K562 (cell line): Measurements from ENCODE around the gene EPGN. TPM values are rescaled to one million over a fixed set of nuclear protein-coding genes. Genes with fewer than 3 reads are reported as not detected.

ENCODE experiments used
- BRF2 ChIP-seq: IDR thresholded peaks from 3 replicates; pipeline ENCODE4 v1.6.1; 2011; ENCODE audit warnings: borderline replicate concordance, mild to moderate bottlenecking; ENCODE audit not compliant: insufficient read length, insufficient read depth
- ETV5 ChIP-seq: sonication (generic); formaldehyde crosslinking; IDR thresholded peaks from 2 replicates; pipeline ENCODE4 v1.4.0; 2020; ENCODE audit warnings: low read depth, mild to moderate bottlenecking, missing genetic modification reagents
- HDAC1 ChIP-seq, 2 experiments: fragments of 450-650 bp; IDR thresholded peaks; 2 replicates each; pipeline ENCODE4 v1.6.1; 2016 to 2017; ENCODE audit warnings: inconsistent platforms in 1 of 2, mild to moderate bottlenecking in 1 of 2, moderate library complexity in 1 of 2
- KDM4B ChIP-seq, 2 experiments: fragments of 450-650 bp in 1 of 2; sonication (generic) in 1 of 2; IDR thresholded peaks; 2 replicates each; pipeline ENCODE4 v1.6.1; 2016 to 2017; ENCODE audit warnings: borderline replicate concordance in 2 of 2, antibody characterized with exemption in 1 of 2, low read depth in 1 of 2, mild to moderate bottlenecking in 1 of 2
- LEF1 ChIP-seq: fragments of 450-650 bp; IDR thresholded peaks from 2 replicates; pipeline ENCODE4 v1.6.1; 2016; ENCODE audit warnings: mild to moderate bottlenecking
- MEIS2 ChIP-seq: fragments of 450-650 bp; IDR thresholded peaks from 2 replicates; pipeline ENCODE4 v1.6.1; 2014; ENCODE audit warnings: mild to moderate bottlenecking; ENCODE audit not compliant: partially characterized antibody
- NFATC3 ChIP-seq: fragments of 450-650 bp; IDR thresholded peaks from 2 replicates; pipeline ENCODE4 v1.6.1; 2017; ENCODE audit warnings: mild to moderate bottlenecking
- NR1H2 ChIP-seq: sonication (generic); formaldehyde crosslinking; IDR thresholded peaks from 2 replicates; pipeline ENCODE4 v1.4.0; 2020; ENCODE audit warnings: mild to moderate bottlenecking, missing genetic modification reagents
- PKNOX1 ChIP-seq: fragments of 450-650 bp; IDR thresholded peaks from 2 replicates; pipeline ENCODE4 v1.6.1; 2016
- PPARD ChIP-seq: fragments of 250-450 bp; sonication (Bioruptor Pico); IDR thresholded peaks from 2 replicates; pipeline ENCODE4 v1.8.0; 2022; ENCODE audit warnings: inconsistent platforms, mild to moderate bottlenecking, moderate library complexity
- RBBP5 ChIP-seq: fragments of 200-600 bp; sonication (generic); IDR thresholded peaks from 2 replicates; pipeline ENCODE4 v1.6.1; 2012; ENCODE audit warnings: borderline replicate concordance, mild to moderate bottlenecking, low read length, control low read depth, inconsistent platforms; ENCODE audit not compliant: insufficient read depth, poor library complexity, severe bottlenecking
- USF1 ChIP-seq: sonication (generic); formaldehyde crosslinking; IDR thresholded peaks from 2 replicates; pipeline ENCODE4 v1.9.0; 2022; ENCODE audit warnings: mild to moderate bottlenecking, missing genetic modification reagents
- ZBTB12 ChIP-seq: fragments of 250-450 bp; sonication (Bioruptor Pico); IDR thresholded peaks from 2 replicates; pipeline ENCODE4 v1.4.0; 2020
- polyA plus RNA-seq, 8 experiments: library from polyadenylated mRNA; depleted of rRNA in 4 of 8; stranded (reverse) in 5 of 8; unstranded in 3 of 8; fragments of >200 nt; fragmentation: Nextera tagmentation in 2 of 8; fragmentation: Illumina TruSeq in 1 of 8; extraction: Ambion mirVana in 2 of 8; extraction: Trizol in 1 of 8; gene quantifications; 2 replicates each; pipeline versions ENCODE4 v1.2.1 to v1.2.3, GENCODE V29; 2011 to 2014; ENCODE audit warnings: inconsistent platforms in 1 of 8, missing spikeins in 1 of 8
- total RNA-seq, 7 experiments: library from RNA; depleted of rRNA in 6 of 7; stranded (reverse); fragments of >200 nt in 6 of 7; fragmentation: Illumina TruSeq in 2 of 7; extraction: Trizol in 2 of 7; gene quantifications; 2 replicates each; pipeline versions ENCODE4 v1.2.1 to v1.2.3, GENCODE V29; 2011 to 2021; ENCODE audit warnings: low replicate concordance in 1 of 7

EPGN gene
- total and polyA plus RNA-seq, 9 of the 15 experiments (the other 6 are each of a cell fraction or from before 2014, with no cell fraction given): 0.10 to 0.56 TPM; not detected in 7

- TF ChIP-seq BRF2 (no peak), ETV5 (CRISPR knock-in tag) (no peak), HDAC1 (IDR thresholded peaks at IDR 0.05) (no peak), LEF1 (peak; percentile 96), PPARD (CRISPR knock-in tag) (no peak), ZBTB12 (CRISPR knock-in tag) (no peak), MEIS2 (peak; percentile 76), RBBP5 (no peak), NFATC3 (no peak), PKNOX1 (0 out of 2 replicates have a peak, but pooled peaks have one; percentile 14), KDM4B (IDR thresholded peaks at IDR 0.05; ENCODE audit: borderline replicate concordance in 2 of 2, low read depth in 1 of 2) (no peak), USF1 (no peak), NR1H2 (no peak)
- TF ChIP-seq, all 486 proteins: peak for 6
Measured at GRCh38 chr4:74325886-74326285, 17.6 kb downstream of the EPGN start (continued).
